HFF-Myc (cell line): Measurements from ENCODE around the gene ANAPC5.
A peak's percentile ranks its signal among the peaks of the same experiment; 100 is the strongest.

ENCODE experiments used
- DNase-seq: peaks from one replicate; pipeline ENCODE4 v3.0.0-alpha.2; 2011; ENCODE audit warnings: low read depth; ENCODE audit errors: extremely low read depth
- H3K4me3 ChIP-seq: replicated peaks from 2 replicates; pipeline ENCODE4 v1.5.1; 2011; ENCODE audit warnings: low read depth, mild to moderate bottlenecking, control low read depth, low read length
- CTCF ChIP-seq: IDR thresholded peaks from 2 replicates; pipeline ENCODE4 v1.5.1; 2012; ENCODE audit warnings: mild to moderate bottlenecking, low read depth, low read length, control low read depth; ENCODE audit errors: missing control alignments

The ANAPC5 gene

GRCh38 chr12:121297435-121297991 lies 54.7 kb downstream of the ANAPC5 start:
- TF ChIP-seq CTCF, result no peak
- DNase-seq, result no peak
- peak overlapping the region; percentile 88 for H3K4me3 ChIP-seq

GRCh38 chr12:121296618-121297434 lies 55.4 kb downstream of the ANAPC5 start, which contains the start of gene CAMKK2:
Gene CAMKK2 (minus strand): TSS chr12:121296709. CDS start chr12:121274526, 22,183 bp downstream.
- no peak for DNase-seq
- peak within 1 kb of the TSS; percentile 88 for H3K4me3 ChIP-seq
- no peak for TF ChIP-seq CTCF

GRCh38 chr12:121295746-121296617 lies 56.2 kb downstream of the ANAPC5 start:
- no peak for TF ChIP-seq CTCF
- DNase-seq, result no peak
- H3K4me3 ChIP-seq, result peak overlapping the region; percentile 88

GRCh38 chr12:121295116-121295745 lies 57.0 kb downstream of the ANAPC5 start:
- peak overlapping the region; percentile 88 for H3K4me3 ChIP-seq
- no peak for TF ChIP-seq CTCF
- DNase-seq, result no peak

- no peak for DNase-seq
- TF ChIP-seq CTCF, result no peak
- H3K4me3 ChIP-seq, result no peak overlapping the region
Measured at GRCh38 chr12:121294151-121294889, 57.9 kb downstream of the ANAPC5 start.

GRCh38 chr12:121293603-121294002 lies 58.6 kb downstream of the ANAPC5 start:
- DNase-seq, result no peak
- no peak overlapping the region for H3K4me3 ChIP-seq
- no peak for TF ChIP-seq CTCF
